GM06990 (cell line): ENCODE data around the gene RTN4R.
"Not testable (repeated sequence)": the region's sequence is repeated elsewhere in the genome, so short reads cannot be mapped to it uniquely, and the experiment has no call there.

Experiments
- DNase-seq: peaks from one replicate; pipeline ENCODE4 v3.0.0-alpha.2; 2011; ENCODE audit not compliant: insufficient read length; ENCODE audit errors: extremely low read depth
- H3K27me3 ChIP-seq: replicated peaks from 2 replicates; pipeline ENCODE4 v1.6.0; 2011; ENCODE audit warnings: low read length; ENCODE audit not compliant: control insufficient read depth, insufficient read depth
- H3K36me3 ChIP-seq: 2 replicates; pipeline ENCODE4 v1.5.1; 2011; ENCODE audit warnings: low read length; ENCODE audit not compliant: control insufficient read depth, insufficient read depth
- H3K4me3 ChIP-seq: replicated peaks from 2 replicates; pipeline ENCODE4 v1.5.1; 2011; ENCODE audit warnings: low read depth, mild to moderate bottlenecking, control low read depth, low read length
- CTCF ChIP-seq: IDR thresholded peaks from 2 replicates; pipeline ENCODE4 v1.5.1; 2011; ENCODE audit warnings: low read length, control low read depth, mild to moderate bottlenecking, inconsistent platforms; ENCODE audit not compliant: insufficient read depth, poor library complexity, severe bottlenecking

Gene RTN4R

DNA sequence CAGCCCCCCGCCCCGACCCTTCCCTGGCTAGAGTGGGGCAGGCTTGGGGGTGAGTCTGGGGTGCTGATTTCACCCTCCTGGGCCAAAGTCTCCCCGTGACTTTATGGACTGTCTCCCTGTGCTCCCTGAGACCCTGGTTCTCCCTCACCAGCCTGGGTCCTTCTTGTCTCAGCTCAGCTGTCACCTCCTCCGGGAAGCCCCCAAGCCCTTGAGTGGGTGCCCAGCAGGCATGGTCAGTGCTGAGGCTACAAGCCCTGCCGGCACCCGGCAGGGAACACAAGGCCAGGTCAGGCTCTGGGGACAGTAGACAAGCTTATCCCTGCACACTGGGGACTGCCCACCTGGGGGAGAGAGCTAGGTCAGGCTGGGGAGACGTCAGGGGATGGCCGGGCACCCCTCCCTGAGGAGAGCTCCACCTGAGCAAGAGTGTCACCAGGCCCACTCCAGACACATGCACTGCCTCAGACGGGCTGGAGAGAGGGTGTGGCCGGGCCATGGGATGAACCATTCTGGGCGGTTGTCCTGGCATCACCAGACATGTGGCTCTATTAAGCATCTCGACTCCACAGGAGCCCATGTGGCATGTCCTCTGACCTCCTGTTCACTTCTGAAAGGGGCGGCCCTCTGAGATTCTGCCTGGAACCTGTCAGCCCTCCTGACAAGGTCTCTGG, 22.6 kb upstream of the RTN4R start:
- no peak for DNase-seq
- TF ChIP-seq CTCF, result no peak

DNA sequence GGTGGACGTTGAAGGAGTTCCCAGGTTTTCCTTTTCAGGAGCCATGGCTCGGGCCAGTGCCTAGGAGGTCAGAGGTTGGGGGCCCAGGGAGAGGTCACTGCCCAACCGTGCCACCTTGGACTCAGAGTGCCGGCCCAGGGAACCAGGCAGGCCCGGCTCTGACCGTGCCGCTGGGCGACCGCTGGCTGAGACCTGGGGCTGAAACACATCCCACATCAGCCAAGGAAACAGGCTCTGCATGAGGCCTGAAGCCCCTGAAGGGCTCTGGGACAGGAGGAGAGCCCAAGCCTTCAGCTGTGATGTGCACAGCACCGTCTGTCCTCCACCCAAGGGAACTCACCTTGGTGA, 21.9 kb upstream of the RTN4R start:
- Histone ChIP-seq H3K36me3 (no peaks in the 10 kb centered on the region), H3K4me3 (no peak overlapping the region), H3K27me3 (no peaks in the 10 kb centered on the region; the same call in none of the 2 replicates)
- TF ChIP-seq CTCF, result no peak
- DNase-seq, result no peak

More for the DNA sequence above, 22.6 kb upstream of the RTN4R start:
- no peak overlapping the region for H3K4me3 ChIP-seq
- H3K27me3 ChIP-seq, result no peaks in the 10 kb centered on the region; the same call in none of the 2 replicates
- H3K36me3 ChIP-seq, result no peaks in the 10 kb centered on the region

- DNase-seq, H3K27me3 ChIP-seq, H3K36me3 ChIP-seq, H3K4me3 ChIP-seq: not testable (repeated sequence)
These were observed 21.3 kb upstream of the RTN4R start for GRCh38 chr22:20289182-20290044.

DNA sequence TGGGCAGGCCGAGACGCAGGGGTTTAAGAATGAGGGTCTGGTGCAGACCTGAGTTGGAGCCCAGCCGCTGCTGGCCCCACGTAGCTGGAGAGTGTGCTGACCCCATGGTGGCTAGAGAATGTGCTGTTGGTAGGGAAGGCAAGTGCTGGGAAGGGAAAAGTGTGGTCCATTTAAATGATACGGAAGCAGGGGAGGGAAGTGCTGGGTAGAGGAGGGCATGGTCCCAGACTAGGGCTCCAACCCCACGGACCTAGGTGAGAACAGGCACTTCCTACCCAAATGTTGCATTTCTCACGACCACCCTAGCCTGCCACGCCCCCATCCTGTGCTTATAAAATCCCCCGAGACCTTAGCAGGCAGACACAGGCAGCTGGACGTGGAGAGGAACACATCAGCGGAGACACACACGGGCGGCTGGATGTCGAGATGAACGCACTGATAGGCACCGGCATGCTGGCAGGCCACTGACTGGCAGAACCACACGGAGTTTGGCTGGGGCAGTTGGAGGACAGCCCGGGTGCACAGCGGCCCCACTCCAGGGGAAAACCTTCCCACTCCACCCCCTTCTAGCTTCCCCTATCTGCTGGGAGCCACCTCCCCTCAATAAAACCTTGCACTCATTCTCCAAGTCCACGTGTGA, 18.8 kb upstream of the RTN4R start:
- not testable (repeated sequence) for H3K27me3 ChIP-seq

DNA sequence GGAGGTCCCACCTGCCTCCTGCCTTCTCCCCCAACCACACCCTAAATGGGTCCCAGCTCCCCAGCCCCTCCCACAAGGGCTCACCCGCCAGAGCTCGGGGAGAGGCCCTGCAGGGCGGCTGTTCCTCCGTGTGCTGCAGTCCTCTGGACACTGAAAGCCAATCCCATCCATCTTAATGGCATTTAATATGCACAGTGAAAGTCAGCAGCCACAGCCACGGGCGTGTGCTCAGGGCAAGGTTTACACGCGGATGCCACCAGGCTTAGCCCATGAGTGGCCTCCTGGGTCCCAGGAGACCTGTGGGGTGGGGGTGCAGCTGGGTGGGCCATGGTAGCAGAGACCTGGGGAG, 18.2 kb upstream of the RTN4R start:
- not testable (repeated sequence) for H3K27me3 ChIP-seq, H3K36me3 ChIP-seq, DNase-seq, H3K4me3 ChIP-seq

More for the DNA sequence above, 18.8 kb upstream of the RTN4R start:
- H3K36me3 ChIP-seq, H3K4me3 ChIP-seq, DNase-seq: not testable (repeated sequence)

- H3K27me3 ChIP-seq, H3K4me3 ChIP-seq, H3K36me3 ChIP-seq: not testable (repeated sequence)
- peak; percentile 91 for TF ChIP-seq CTCF
- peak; percentile 49 for DNase-seq
These were observed 17.6 kb upstream of the RTN4R start for GRCh38 chr22:20285473-20286311.
